SK-N-SH treated with all-trans-retinoic acid at 6 μM for 48 hours (cell line): Measurements from ENCODE around the gene DLG2.

Experiments
- CSDC2 ChIP-seq: fragments of 250-450 bp; sonication (Bioruptor Pico); IDR thresholded peaks from 2 replicates; pipeline ENCODE4 v1.5.0; 2020; ENCODE audit warnings: mild to moderate bottlenecking, moderate library complexity
- ESRRG ChIP-seq: fragments of 250-450 bp; sonication (Bioruptor Pico); IDR thresholded peaks from 2 replicates; pipeline ENCODE4 v1.6.1; 2021; ENCODE audit warnings: mild to moderate bottlenecking
- GLIS3 ChIP-seq: fragments of 250-450 bp; sonication (Bioruptor Pico); IDR thresholded peaks from 2 replicates; pipeline ENCODE4 v1.5.0; 2020; ENCODE audit warnings: mild to moderate bottlenecking, moderate library complexity
- ISL1 ChIP-seq: fragments of 250-450 bp; sonication (Bioruptor Pico); IDR thresholded peaks from 2 replicates; pipeline ENCODE4 v2.1.2; 2022; ENCODE audit warnings: mild to moderate bottlenecking, moderate library complexity
- OSR1 ChIP-seq: fragments of 250-450 bp; sonication (Bioruptor Pico); IDR thresholded peaks from 2 replicates; pipeline ENCODE4 v1.8.0; 2022; ENCODE audit warnings: moderate library complexity, mild to moderate bottlenecking, inconsistent platforms
- PPARA ChIP-seq: fragments of 250-450 bp; sonication (Bioruptor Pico); IDR thresholded peaks from 2 replicates; pipeline ENCODE4 v1.5.0; 2020; ENCODE audit warnings: mild to moderate bottlenecking, borderline replicate concordance
- RARB ChIP-seq: fragments of 250-450 bp; sonication (Bioruptor Pico); IDR thresholded peaks from 2 replicates; pipeline ENCODE4 v1.8.0; 2021; ENCODE audit warnings: mild to moderate bottlenecking, moderate library complexity
- SNAI2 ChIP-seq: fragments of 250-450 bp; sonication (Bioruptor Pico); IDR thresholded peaks from 2 replicates; pipeline ENCODE4 v1.5.0; 2020; ENCODE audit warnings: mild to moderate bottlenecking, moderate library complexity
- TOX ChIP-seq: fragments of 250-450 bp; sonication (Bioruptor Pico); IDR thresholded peaks from 2 replicates; pipeline ENCODE4 v1.8.0; 2021; ENCODE audit warnings: mild to moderate bottlenecking, moderate library complexity, borderline replicate concordance
- ZFP3 ChIP-seq: fragments of 250-450 bp; sonication (Bioruptor Pico); IDR thresholded peaks from 2 replicates; pipeline ENCODE4 v1.5.0; 2020; ENCODE audit warnings: mild to moderate bottlenecking, moderate library complexity
- ZFP30 ChIP-seq: fragments of 450-650 bp; formaldehyde crosslinking; IDR thresholded peaks from 2 replicates; pipeline ENCODE4 v1.5.0; 2022; ENCODE audit warnings: mild to moderate bottlenecking, moderate library complexity
- TF ChIP-seq, protein P1 (sequence below): fragments of 250-450 bp; sonication (Bioruptor Pico); IDR thresholded peaks from 2 replicates; pipeline ENCODE4 v1.5.1; 2020; ENCODE audit warnings: low read depth, mild to moderate bottlenecking, moderate library complexity
- TF ChIP-seq, protein P2 (sequence below): fragments of 250-450 bp; sonication (Bioruptor Pico); IDR thresholded peaks from 2 replicates; pipeline ENCODE4 v1.8.0; 2021; ENCODE audit warnings: low read depth, mild to moderate bottlenecking, moderate library complexity, borderline replicate concordance
- TF ChIP-seq, protein P3 (sequence below): fragments of 250-450 bp; sonication (Bioruptor Pico); IDR thresholded peaks from 2 replicates; pipeline ENCODE4 v1.8.0; 2020; ENCODE audit warnings: mild to moderate bottlenecking, moderate library complexity, borderline replicate concordance

DNA sequence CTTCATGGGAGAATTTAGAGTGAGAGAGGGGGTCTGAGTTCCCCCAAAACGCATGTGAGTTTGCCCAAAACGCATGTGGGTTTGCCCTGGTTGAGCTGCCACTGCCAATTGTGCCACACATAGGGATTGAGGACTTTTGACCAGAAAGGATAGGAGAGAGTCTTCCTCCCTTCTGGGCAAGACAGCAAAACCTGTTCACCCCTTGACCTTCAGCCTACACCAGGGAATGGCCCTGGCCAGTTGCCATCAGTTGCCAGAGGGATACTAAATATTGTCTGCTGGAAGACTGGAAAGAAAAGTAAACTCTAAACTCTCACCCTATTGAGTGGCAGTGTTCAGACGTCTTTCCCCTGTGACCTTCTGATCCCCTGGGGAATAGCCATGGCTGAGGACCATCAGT, 363.8 kb downstream of the DLG2 start:
- TF ChIP-seq GLIS3 (CRISPR knock-in tag) (no peak), OSR1 (no peak), TOX (CRISPR knock-in tag) (no peak), RARB (no peak), ZFP3 (CRISPR knock-in tag) (no peak), ISL1 (no peak), PPARA (no peak), CSDC2 (CRISPR knock-in tag) (no peak), SNAI2 (no peak), ESRRG (no peak), ZFP30 (CRISPR knock-in tag) (no peak)
- TF ChIP-seq, protein P1, sequence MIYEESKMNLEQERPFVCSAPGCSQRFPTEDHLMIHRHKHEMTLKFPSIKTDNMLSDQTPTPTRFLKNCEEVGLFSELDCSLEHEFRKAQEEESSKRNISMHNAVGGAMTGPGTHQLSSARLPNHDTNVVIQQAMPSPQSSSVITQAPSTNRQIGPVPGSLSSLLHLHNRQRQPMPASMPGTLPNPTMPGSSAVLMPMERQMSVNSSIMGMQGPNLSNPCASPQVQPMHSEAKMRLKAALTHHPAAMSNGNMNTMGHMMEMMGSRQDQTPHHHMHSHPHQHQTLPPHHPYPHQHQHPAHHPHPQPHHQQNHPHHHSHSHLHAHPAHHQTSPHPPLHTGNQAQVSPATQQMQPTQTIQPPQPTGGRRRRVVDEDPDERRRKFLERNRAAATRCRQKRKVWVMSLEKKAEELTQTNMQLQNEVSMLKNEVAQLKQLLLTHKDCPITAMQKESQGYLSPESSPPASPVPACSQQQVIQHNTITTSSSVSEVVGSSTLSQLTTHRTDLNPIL (CRISPR knock-in tag): no peak
- TF ChIP-seq, protein P2, sequence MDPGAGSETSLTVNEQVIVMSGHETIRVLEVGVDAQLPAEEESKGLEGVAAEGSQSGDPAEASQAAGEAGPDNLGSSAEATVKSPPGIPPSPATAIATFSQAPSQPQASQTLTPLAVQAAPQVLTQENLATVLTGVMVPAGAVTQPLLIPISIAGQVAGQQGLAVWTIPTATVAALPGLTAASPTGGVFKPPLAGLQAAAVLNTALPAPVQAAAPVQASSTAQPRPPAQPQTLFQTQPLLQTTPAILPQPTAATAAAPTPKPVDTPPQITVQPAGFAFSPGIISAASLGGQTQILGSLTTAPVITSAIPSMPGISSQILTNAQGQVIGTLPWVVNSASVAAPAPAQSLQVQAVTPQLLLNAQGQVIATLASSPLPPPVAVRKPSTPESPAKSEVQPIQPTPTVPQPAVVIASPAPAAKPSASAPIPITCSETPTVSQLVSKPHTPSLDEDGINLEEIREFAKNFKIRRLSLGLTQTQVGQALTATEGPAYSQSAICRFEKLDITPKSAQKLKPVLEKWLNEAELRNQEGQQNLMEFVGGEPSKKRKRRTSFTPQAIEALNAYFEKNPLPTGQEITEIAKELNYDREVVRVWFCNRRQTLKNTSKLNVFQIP (CRISPR knock-in tag): no peak
- TF ChIP-seq, protein P3, sequence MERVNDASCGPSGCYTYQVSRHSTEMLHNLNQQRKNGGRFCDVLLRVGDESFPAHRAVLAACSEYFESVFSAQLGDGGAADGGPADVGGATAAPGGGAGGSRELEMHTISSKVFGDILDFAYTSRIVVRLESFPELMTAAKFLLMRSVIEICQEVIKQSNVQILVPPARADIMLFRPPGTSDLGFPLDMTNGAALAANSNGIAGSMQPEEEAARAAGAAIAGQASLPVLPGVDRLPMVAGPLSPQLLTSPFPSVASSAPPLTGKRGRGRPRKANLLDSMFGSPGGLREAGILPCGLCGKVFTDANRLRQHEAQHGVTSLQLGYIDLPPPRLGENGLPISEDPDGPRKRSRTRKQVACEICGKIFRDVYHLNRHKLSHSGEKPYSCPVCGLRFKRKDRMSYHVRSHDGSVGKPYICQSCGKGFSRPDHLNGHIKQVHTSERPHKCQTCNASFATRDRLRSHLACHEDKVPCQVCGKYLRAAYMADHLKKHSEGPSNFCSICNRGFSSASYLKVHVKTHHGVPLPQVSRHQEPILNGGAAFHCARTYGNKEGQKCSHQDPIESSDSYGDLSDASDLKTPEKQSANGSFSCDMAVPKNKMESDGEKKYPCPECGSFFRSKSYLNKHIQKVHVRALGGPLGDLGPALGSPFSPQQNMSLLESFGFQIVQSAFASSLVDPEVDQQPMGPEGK (CRISPR knock-in tag): no peak
